ENCODE measurements around the gene UHRF1.

UHRF1 gene

GRCh38 chr19:4911314-4911713, 2.0 kb downstream of the UHRF1 start:
- peaks cover 57% of the 10 kb centered on the region for H3K79me2 ChIP-seq (ENCODE audit: insufficient read depth, low read length)
- H3K27me3 ChIP-seq (ENCODE audit: insufficient read depth, low read length), result no peaks in the 10 kb centered on the region
- 0 out of 2 replicates have a peak, but pooled peaks cover 3% of the 10 kb centered on the region for H3F3A ChIP-seq (ENCODE audit: insufficient read depth, low read length)
- peak overlapping the region; percentile 75 for H3K27ac ChIP-seq (ENCODE audit: low read depth, low read length, poor library complexity, severe bottlenecking)
- no peaks in the 10 kb centered on the region for H4K20me1 ChIP-seq (ENCODE audit: insufficient read depth, low read length)
- H3K4me1 ChIP-seq (ENCODE audit: insufficient read depth, low read length, severe bottlenecking), result peaks cover 49% of the 10 kb centered on the region
- TF ChIP-seq EZH2 (IDR thresholded peaks at IDR 0.05; ENCODE audit: borderline replicate concordance, low read length) (no peak), CTCF (IDR thresholded peaks at IDR 0.05; ENCODE audit: low read length) (no peak)
- peak overlapping the region; percentile 76 for H3K4me3 ChIP-seq (ENCODE audit: low read depth, low read length, poor library complexity, severe bottlenecking)
- peak overlapping the region; percentile 84 for H3K9ac ChIP-seq (ENCODE audit: low read length)
- no peaks in the 10 kb centered on the region for H3K9me2 ChIP-seq (ENCODE audit: low read depth, low read length)
- no peak overlapping the region for H2AFZ ChIP-seq (ENCODE audit: low read length)
- H3K4me2 ChIP-seq (ENCODE audit: low read length), result peak overlapping the region; percentile 90
- peaks cover 59% of the 10 kb centered on the region for H3K36me3 ChIP-seq (ENCODE audit: insufficient read depth, low read length)
- H3K9me3 ChIP-seq (ENCODE audit: low read length), result no peaks in the 10 kb centered on the region

- H3K36me3 ChIP-seq (ENCODE audit: insufficient read depth, low read length), result peaks cover 66% of the 10 kb centered on the region
- no peaks in the 10 kb centered on the region for H3K9me3 ChIP-seq (ENCODE audit: low read length)
- no peak overlapping the region for H2AFZ ChIP-seq (ENCODE audit: low read length)
- H3K4me3 ChIP-seq (ENCODE audit: low read depth, low read length, poor library complexity, severe bottlenecking), result peak overlapping the region; percentile 76
- H3K79me2 ChIP-seq (ENCODE audit: insufficient read depth, low read length), result peaks cover 65% of the 10 kb centered on the region
- H3K4me2 ChIP-seq (ENCODE audit: low read length), result peak overlapping the region; percentile 90
- no peaks in the 10 kb centered on the region for H4K20me1 ChIP-seq (ENCODE audit: insufficient read depth, low read length)
- TF ChIP-seq CTCF (IDR thresholded peaks at IDR 0.05; ENCODE audit: low read length) (peak; percentile 74), EZH2 (IDR thresholded peaks at IDR 0.05; ENCODE audit: borderline replicate concordance, low read length) (no peak)
- peak overlapping the region; percentile 84 for H3K9ac ChIP-seq (ENCODE audit: low read length)
- peak overlapping the region; percentile 75 for H3K27ac ChIP-seq (ENCODE audit: low read depth, low read length, poor library complexity, severe bottlenecking)
- H3F3A ChIP-seq (ENCODE audit: insufficient read depth, low read length), result 0 out of 2 replicates have a peak, but pooled peaks cover 3% of the 10 kb centered on the region
- H3K9me2 ChIP-seq (ENCODE audit: low read depth, low read length), result no peaks in the 10 kb centered on the region
- H3K27me3 ChIP-seq (ENCODE audit: insufficient read depth, low read length), result no peaks in the 10 kb centered on the region
- peaks cover 54% of the 10 kb centered on the region for H3K4me1 ChIP-seq (ENCODE audit: insufficient read depth, low read length, severe bottlenecking)
These were observed 2.7 kb downstream of the UHRF1 start for GRCh38 chr19:4911786-4912672.

GRCh38 chr19:4913996-4914735, 4.9 kb downstream of the UHRF1 start:
- peaks cover 82% of the 10 kb centered on the region for H3K79me2 ChIP-seq (ENCODE audit: insufficient read depth, low read length)
- H2AFZ ChIP-seq (ENCODE audit: low read length), result no peak overlapping the region
- no peak overlapping the region for H3K9ac ChIP-seq (ENCODE audit: low read length)
- H3K4me1 ChIP-seq (ENCODE audit: insufficient read depth, low read length, severe bottlenecking), result peaks cover 49% of the 10 kb centered on the region
- H3K9me3 ChIP-seq (ENCODE audit: low read length), result no peaks in the 10 kb centered on the region
- no peak overlapping the region for H3K27ac ChIP-seq (ENCODE audit: low read depth, low read length, poor library complexity, severe bottlenecking)
- no peaks in the 10 kb centered on the region for H3K27me3 ChIP-seq (ENCODE audit: insufficient read depth, low read length)
- peaks cover 84% of the 10 kb centered on the region for H3K36me3 ChIP-seq (ENCODE audit: insufficient read depth, low read length)
- H4K20me1 ChIP-seq (ENCODE audit: insufficient read depth, low read length), result no peaks in the 10 kb centered on the region
- H3K9me2 ChIP-seq (ENCODE audit: low read depth, low read length), result no peaks in the 10 kb centered on the region
- no peaks in the 10 kb centered on the region for H3F3A ChIP-seq (ENCODE audit: insufficient read depth, low read length)
- H3K4me3 ChIP-seq (ENCODE audit: low read depth, low read length, poor library complexity, severe bottlenecking), result no peak overlapping the region
- TF ChIP-seq CTCF (IDR thresholded peaks at IDR 0.05; ENCODE audit: low read length), result no peak
- no peak overlapping the region for H3K4me2 ChIP-seq (ENCODE audit: low read length)

Measured in OCI-LY1 (cell line).